Measurements from ENCODE around the gene CLEC2L. TPM values are rescaled to one million over a fixed set of nuclear protein-coding genes. Genes with fewer than 3 reads are reported as not detected.

Gene CLEC2L
- total RNA-seq, 1 donor from 2014 or later, result not detected

- H3K4me3 Mint-ChIP-seq, result no peak overlapping the region
- no peak overlapping the region for H3K27ac Mint-ChIP-seq
- peaks cover 10% of the 10 kb centered on the region for H3K27me3 Mint-ChIP-seq
- DNase-seq, result no peak
- intact Hi-C loops (cut with micrococcal nuclease), result no loop called here
- H3K36me3 Mint-ChIP-seq (ENCODE audit: low read depth), result no peaks in the 10 kb centered on the region
- H3K9me3 Mint-ChIP-seq, result no peaks in the 10 kb centered on the region
- H3K4me1 Mint-ChIP-seq, result no peaks in the 10 kb centered on the region
Observed at GRCh38 chr7:139557857-139558581, 34.5 kb downstream of the CLEC2L start.

GRCh38 chr7:139559364-139560105 lies 36.0 kb downstream of the CLEC2L start:
- H3K27me3 Mint-ChIP-seq, result peaks cover 6% of the 10 kb centered on the region
- no peaks in the 10 kb centered on the region for H3K36me3 Mint-ChIP-seq (ENCODE audit: low read depth)
- no peak for DNase-seq
- intact Hi-C loops (cut with micrococcal nuclease), result no loop called here
- no peaks in the 10 kb centered on the region for H3K9me3 Mint-ChIP-seq
- no peaks in the 10 kb centered on the region for H3K4me1 Mint-ChIP-seq
- H3K27ac Mint-ChIP-seq, result no peak overlapping the region
- no peak overlapping the region for H3K4me3 Mint-ChIP-seq

DNA sequence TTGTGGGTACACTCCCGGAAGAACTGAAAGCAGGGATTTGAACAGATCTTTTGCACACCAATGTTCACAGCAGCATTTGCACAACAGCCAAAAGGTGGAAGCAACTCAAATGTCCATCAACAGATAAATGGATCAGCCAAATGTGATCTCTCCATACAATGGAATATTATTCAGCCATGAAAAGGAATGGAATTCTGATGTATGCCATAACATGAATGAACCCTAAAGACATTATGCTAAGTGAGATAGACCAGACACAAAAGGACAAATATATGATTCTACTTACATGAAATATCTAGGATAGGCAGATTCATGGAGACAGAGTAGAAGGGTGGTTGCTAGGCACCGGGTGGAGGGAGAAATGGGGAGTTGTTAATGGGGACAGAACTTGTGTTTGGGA lies 36.7 kb downstream of the CLEC2L start:
- H3K9me3 Mint-ChIP-seq, result no peaks in the 10 kb centered on the region
- DNase-seq, result no peak
- no peaks in the 10 kb centered on the region for H3K4me1 Mint-ChIP-seq
- peaks cover under 1% of the 10 kb centered on the region for H3K27me3 Mint-ChIP-seq
- no peak overlapping the region for H3K27ac Mint-ChIP-seq
- no peaks in the 10 kb centered on the region for H3K36me3 Mint-ChIP-seq (ENCODE audit: low read depth)
- intact Hi-C loops (cut with micrococcal nuclease), result no loop called here
- no peak overlapping the region for H3K4me3 Mint-ChIP-seq

- Mint-ChIP-seq H3K36me3 (ENCODE audit: low read depth) (no peaks in the 10 kb centered on the region), H3K27me3 (no peaks in the 10 kb centered on the region), H3K9me3 (no peaks in the 10 kb centered on the region), H3K4me1 (no peaks in the 10 kb centered on the region), H3K27ac (no peak overlapping the region), H3K4me3 (no peak overlapping the region)
- intact Hi-C loops (cut with micrococcal nuclease), result no loop called here
- DNase-seq, result no peak
Observed at GRCh38 chr7:139560678-139561077, 37.2 kb downstream of the CLEC2L start.

GRCh38 chr7:139562491-139562890 lies 39.0 kb downstream of the CLEC2L start:
- H3K4me1 Mint-ChIP-seq, result no peaks in the 10 kb centered on the region
- DNase-seq, result no peak
- H3K27me3 Mint-ChIP-seq, result no peaks in the 10 kb centered on the region
- no peaks in the 10 kb centered on the region for H3K36me3 Mint-ChIP-seq (ENCODE audit: low read depth)
- no peak overlapping the region for H3K27ac Mint-ChIP-seq
- H3K9me3 Mint-ChIP-seq, result no peaks in the 10 kb centered on the region
- no peak overlapping the region for H3K4me3 Mint-ChIP-seq
- intact Hi-C loops (cut with micrococcal nuclease), result no loop called here

DNA sequence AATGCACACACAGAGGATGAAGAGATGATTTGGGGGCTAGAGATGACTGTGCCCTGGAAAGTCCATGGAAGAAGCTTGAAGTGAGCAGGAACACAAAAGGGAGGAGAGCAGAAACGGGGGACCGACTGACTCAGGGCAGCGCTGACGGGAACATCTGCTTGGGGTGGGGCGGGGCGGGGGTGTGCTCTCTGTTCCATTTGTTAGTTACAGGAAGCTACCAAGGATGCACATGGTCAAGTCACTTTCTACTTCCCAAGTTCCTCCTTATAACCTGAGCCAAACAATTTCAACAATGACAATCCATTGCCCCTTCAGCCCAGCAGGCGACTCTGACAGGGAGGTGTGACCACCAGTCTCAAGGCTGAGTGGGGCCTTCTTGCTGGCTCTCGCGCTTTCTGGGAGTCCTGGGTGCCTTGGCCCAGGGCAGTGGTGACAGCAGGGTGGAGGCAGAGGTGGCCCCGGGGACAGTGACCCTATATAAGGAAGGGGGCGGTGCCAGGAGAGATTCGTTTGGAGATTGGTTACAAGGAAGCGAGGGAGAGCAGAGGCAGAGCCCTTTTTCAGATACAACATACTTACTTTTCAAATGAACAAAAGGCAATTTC lies 39.6 kb downstream of the CLEC2L start:
- no peaks in the 10 kb centered on the region for H3K27me3 Mint-ChIP-seq
- intact Hi-C loops (cut with micrococcal nuclease), result no loop called here
- no peak overlapping the region for H3K4me3 Mint-ChIP-seq
- H3K27ac Mint-ChIP-seq, result no peak overlapping the region
- no peaks in the 10 kb centered on the region for H3K36me3 Mint-ChIP-seq (ENCODE audit: low read depth)
- no peak for DNase-seq
- H3K4me1 Mint-ChIP-seq, result no peaks in the 10 kb centered on the region
- no peaks in the 10 kb centered on the region for H3K9me3 Mint-ChIP-seq

GRCh38 chr7:139563856-139564255 lies 40.4 kb downstream of the CLEC2L start:
- Mint-ChIP-seq H3K27ac (no peak overlapping the region), H3K27me3 (no peaks in the 10 kb centered on the region), H3K4me1 (no peaks in the 10 kb centered on the region), H3K4me3 (no peak overlapping the region), H3K36me3 (ENCODE audit: low read depth) (no peaks in the 10 kb centered on the region), H3K9me3 (no peaks in the 10 kb centered on the region)
- DNase-seq, result no peak
- intact Hi-C loops (cut with micrococcal nuclease), result no loop called here

DNA sequence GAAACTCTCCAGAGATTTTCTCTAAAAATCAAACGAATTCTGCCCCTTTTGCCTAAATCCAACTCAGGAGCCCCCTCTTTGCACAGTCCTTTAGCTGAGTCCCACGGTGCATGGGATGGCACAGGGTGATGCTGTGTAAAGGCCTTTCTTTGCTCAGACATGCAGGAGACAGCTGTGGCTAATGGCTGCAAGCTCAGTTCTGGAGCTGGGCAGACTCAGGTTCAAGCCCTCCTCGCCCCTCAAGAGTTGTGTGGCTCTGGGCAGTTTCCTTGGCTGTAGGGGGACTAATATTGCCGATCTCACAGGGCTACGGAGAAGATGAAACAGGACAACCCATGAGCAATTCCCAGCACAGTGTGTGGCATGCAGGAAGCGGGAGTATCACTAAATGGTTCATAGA lies 42.6 kb downstream of the CLEC2L start:
- H3K36me3 Mint-ChIP-seq (ENCODE audit: low read depth), result peaks cover 1% of the 10 kb centered on the region
- H3K4me3 Mint-ChIP-seq, result no peak overlapping the region
- no peaks in the 10 kb centered on the region for H3K9me3 Mint-ChIP-seq
- no peak for DNase-seq
- no peaks in the 10 kb centered on the region for H3K4me1 Mint-ChIP-seq
- H3K27me3 Mint-ChIP-seq, result no peaks in the 10 kb centered on the region
- H3K27ac Mint-ChIP-seq, result no peak overlapping the region
- intact Hi-C loops (cut with micrococcal nuclease), result no loop called here

DNA sequence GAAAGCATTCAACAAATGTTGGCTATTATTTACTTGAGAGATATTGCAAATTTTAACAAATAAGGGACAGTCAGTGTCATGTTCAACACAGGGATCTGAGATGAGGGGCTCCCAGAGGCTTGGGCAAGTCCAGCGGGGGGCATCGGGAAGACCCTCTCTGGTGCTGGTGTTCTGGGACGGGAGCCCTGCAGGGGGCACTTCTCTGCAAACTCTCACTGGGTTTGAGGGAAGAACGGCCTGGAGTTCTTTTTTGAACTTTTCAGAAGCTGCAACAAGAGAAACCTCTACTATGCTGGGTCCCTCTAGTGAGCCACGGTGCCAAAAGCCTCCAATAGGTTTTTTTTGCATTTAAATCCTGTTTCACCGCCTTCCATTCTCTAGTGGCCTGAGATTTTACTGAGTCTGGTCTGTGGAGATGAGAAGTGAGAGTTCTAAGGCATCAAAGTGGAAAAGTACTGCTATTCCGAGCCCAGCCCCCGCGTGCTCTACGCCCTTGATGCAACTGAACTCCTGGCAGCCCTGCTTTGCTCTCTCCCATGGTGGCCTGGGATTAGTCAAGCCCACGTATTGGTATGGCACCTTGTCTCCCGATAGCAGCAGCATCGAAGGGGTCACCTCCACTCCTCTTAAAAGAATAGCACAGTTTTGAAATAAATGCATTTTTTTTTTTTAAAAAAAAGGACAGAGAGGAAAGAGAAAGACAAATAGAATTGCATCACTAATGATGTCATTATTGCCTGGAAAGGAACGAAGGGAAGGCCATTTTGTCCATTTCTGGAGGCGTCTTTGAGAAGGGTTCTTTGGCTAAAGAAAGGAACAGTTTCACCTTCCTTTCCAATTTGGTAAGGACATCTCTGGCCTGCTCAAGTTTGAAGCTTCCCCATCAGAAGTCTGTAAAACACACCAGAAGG lies 43.5 kb downstream of the CLEC2L start:
- no peaks in the 10 kb centered on the region for H3K27me3 Mint-ChIP-seq
- intact Hi-C loops (cut with micrococcal nuclease), result no loop called here
- no peak overlapping the region for H3K27ac Mint-ChIP-seq
- no peaks in the 10 kb centered on the region for H3K4me1 Mint-ChIP-seq
- no peak overlapping the region for H3K4me3 Mint-ChIP-seq
- H3K36me3 Mint-ChIP-seq (ENCODE audit: low read depth), result peaks cover 1% of the 10 kb centered on the region
- H3K9me3 Mint-ChIP-seq, result no peaks in the 10 kb centered on the region
- no peak for DNase-seq

DNA sequence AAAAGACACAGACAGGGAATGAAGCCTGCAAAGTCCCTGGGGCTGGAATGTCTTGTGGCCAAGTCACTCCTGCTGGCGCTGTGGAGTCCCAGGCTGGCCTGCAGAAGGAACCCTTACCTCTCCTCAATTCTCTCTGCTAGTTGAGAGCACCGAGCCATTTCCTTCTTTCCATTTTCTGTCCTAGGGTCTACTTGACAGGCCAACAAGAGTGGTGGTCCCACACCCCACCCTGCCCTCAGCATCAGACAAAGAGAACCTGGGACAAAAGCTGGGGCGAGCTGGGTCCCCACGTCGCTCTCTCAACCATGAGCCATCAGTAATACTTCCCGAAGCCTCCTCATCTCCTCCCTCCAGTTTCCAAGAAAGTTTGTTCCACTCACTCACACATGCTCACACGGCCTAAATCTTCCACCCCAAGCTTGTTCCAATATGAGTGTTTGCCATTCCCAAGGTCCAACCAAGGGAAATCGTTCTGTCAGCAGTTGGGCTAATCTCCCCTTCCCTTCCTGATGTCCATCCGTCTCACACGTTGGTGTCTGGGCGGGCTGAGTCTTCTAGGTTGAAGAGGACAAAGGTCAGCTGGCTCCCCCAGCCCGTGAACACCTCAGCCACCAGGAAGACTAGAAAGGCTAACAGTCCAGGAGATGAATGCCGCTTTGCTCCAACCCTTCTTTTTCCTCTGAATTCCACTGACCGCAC lies 44.3 kb downstream of the CLEC2L start:
- intact Hi-C loops (cut with micrococcal nuclease), result no loop called here
- Mint-ChIP-seq H3K36me3 (ENCODE audit: low read depth) (peaks cover 1% of the 10 kb centered on the region), H3K9me3 (no peaks in the 10 kb centered on the region), H3K4me1 (no peaks in the 10 kb centered on the region), H3K27me3 (no peaks in the 10 kb centered on the region), H3K4me3 (no peak overlapping the region), H3K27ac (no peak overlapping the region)
- DNase-seq, result no peak

GRCh38 chr7:139568346-139568675 lies 44.8 kb downstream of the CLEC2L start:
- no peak for DNase-seq
- H3K4me3 Mint-ChIP-seq, result no peak overlapping the region
- no peaks in the 10 kb centered on the region for H3K4me1 Mint-ChIP-seq
- no peaks in the 10 kb centered on the region for H3K27me3 Mint-ChIP-seq
- H3K27ac Mint-ChIP-seq, result no peak overlapping the region
- no peaks in the 10 kb centered on the region for H3K9me3 Mint-ChIP-seq
- intact Hi-C loops (cut with micrococcal nuclease), result no loop called here
- H3K36me3 Mint-ChIP-seq (ENCODE audit: low read depth), result peaks cover 1% of the 10 kb centered on the region

- Mint-ChIP-seq H3K9me3 (no peaks in the 10 kb centered on the region), H3K4me3 (no peak overlapping the region), H3K27ac (no peak overlapping the region), H3K4me1 (no peaks in the 10 kb centered on the region), H3K27me3 (no peaks in the 10 kb centered on the region), H3K36me3 (ENCODE audit: low read depth) (peaks cover 1% of the 10 kb centered on the region)
- DNase-seq, result no peak
- intact Hi-C loops (cut with micrococcal nuclease), result no loop called here
Observed at GRCh38 chr7:139568813-139569490, 45.5 kb downstream of the CLEC2L start.

DNA sequence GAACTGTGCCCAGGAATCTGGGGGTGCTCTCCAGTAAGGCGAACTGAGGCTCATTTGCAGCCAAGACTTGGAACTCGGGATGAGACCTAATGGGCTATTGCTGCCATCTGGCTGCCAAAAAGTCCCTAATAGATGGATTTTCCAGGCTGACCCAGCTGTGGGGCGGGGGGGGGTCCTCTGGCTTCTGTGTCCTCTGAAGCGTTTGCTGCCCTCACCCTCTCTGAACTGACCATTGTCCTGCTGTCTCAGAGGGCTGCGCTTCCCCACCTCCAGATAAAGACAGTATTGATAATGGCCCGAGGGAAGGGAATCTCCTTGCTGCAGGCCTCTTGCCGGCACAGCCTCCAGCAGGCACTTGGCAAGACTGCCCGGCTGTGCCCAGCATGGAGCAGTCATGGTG lies 46.6 kb downstream of the CLEC2L start:
- DNase-seq, result no peak
- Mint-ChIP-seq H3K9me3 (no peaks in the 10 kb centered on the region), H3K27ac (no peak overlapping the region), H3K27me3 (no peaks in the 10 kb centered on the region), H3K36me3 (ENCODE audit: low read depth) (peaks cover 4% of the 10 kb centered on the region), H3K4me1 (no peaks in the 10 kb centered on the region), H3K4me3 (no peak overlapping the region)
- intact Hi-C loops (cut with micrococcal nuclease), result no loop called here
